Activated naive CD8-positive, alpha-beta T cell treated with anti-CD3 and anti-CD28 coated beads for 36 hours (primary cell): ENCODE data around the gene SLC12A8. TPM values are rescaled to one million over a fixed set of nuclear protein-coding genes. Genes with fewer than 3 reads are reported as not detected.

Source experiments
- DNase-seq: peaks from one replicate; pipeline ENCODE4 v3.0.0; 2021
- H3K27ac Mint-ChIP-seq: one replicate; pipeline ENCODE4 v1.8.0; 2022; ENCODE audit warnings: mild to moderate bottlenecking, moderate library complexity, mixed read lengths
- H3K27me3 Mint-ChIP-seq: one replicate; pipeline ENCODE4 v1.8.0; 2022; ENCODE audit warnings: mild to moderate bottlenecking, mixed read lengths
- H3K36me3 Mint-ChIP-seq: one replicate; pipeline ENCODE4 v1.8.0; 2021; ENCODE audit warnings: mild to moderate bottlenecking, mixed read lengths
- H3K4me1 Mint-ChIP-seq: one replicate; pipeline ENCODE4 v1.8.0; 2021; ENCODE audit warnings: mixed read lengths
- H3K4me3 Mint-ChIP-seq: one replicate; pipeline ENCODE4 v1.8.0; 2022; ENCODE audit warnings: mild to moderate bottlenecking, moderate library complexity, mixed read lengths
- H3K9me3 Mint-ChIP-seq: one replicate; pipeline ENCODE4 v1.8.0; 2022; ENCODE audit warnings: mixed read lengths
- total RNA-seq, 2 experiments: library from RNA; stranded (reverse); gene quantifications; one replicate each; pipeline ENCODE4 v1.2.3, GENCODE V29; 2021

SLC12A8 gene
- total RNA-seq, 2 experiments from 2014 or later, result 1.8 to 1.9 TPM

DNA sequence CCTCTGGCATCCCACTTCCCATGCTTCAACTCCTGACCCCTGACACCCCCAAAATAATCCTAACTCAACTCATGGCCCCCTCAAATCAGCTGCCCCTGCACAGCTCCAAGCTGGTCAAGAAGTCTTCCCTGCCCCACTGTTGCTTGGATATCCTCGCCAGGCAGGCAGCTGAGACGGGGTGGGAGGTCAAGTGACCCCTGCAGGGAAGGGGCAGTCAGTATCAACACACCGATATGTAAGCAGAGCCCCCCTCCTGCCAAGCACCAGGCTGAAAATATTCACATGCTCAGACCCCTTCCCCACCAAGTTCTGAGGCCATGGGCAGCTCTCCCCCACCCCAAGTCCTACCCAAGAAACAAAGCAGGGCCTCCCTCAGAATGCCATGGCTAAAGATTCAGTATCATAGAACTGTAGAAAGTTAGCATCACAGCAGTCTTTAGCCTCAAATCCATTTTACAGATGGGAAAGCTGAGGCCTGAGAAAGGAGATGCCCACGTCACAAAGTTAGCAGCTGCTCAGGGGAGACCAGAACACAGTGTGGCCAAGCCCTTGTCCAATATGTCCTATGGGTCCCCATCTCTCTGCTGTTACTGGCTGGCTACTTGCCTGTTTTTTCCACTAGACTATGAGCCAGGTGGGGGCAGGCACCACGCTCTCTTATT, 67.8 kb downstream of the SLC12A8 start:
- Mint-ChIP-seq H3K4me3 (no peak overlapping the region), H3K4me1 (peaks cover 42% of the 10 kb centered on the region), H3K36me3 (peaks cover 3% of the 10 kb centered on the region), H3K27ac (no peak overlapping the region), H3K9me3 (peaks cover 5% of the 10 kb centered on the region), H3K27me3 (peaks cover 9% of the 10 kb centered on the region)
- DNase-seq, result no peak

- no peak overlapping the region for H3K4me3 Mint-ChIP-seq
- H3K27ac Mint-ChIP-seq, result no peak overlapping the region
- H3K4me1 Mint-ChIP-seq, result peaks cover 35% of the 10 kb centered on the region
- H3K9me3 Mint-ChIP-seq, result peaks cover 5% of the 10 kb centered on the region
- peaks cover 4% of the 10 kb centered on the region for H3K27me3 Mint-ChIP-seq
- peaks cover 3% of the 10 kb centered on the region for H3K36me3 Mint-ChIP-seq
- DNase-seq, result no peak
Measured at GRCh38 chr3:125143982-125144652, 68.4 kb downstream of the SLC12A8 start.

- peaks cover 5% of the 10 kb centered on the region for H3K9me3 Mint-ChIP-seq
- peaks cover 3% of the 10 kb centered on the region for H3K36me3 Mint-ChIP-seq
- H3K4me1 Mint-ChIP-seq, result peaks cover 30% of the 10 kb centered on the region
- DNase-seq, result no peak
- H3K4me3 Mint-ChIP-seq, result no peak overlapping the region
- H3K27me3 Mint-ChIP-seq, result peaks cover 4% of the 10 kb centered on the region
- H3K27ac Mint-ChIP-seq, result no peak overlapping the region
Measured at GRCh38 chr3:125143538-125143937, 69.0 kb downstream of the SLC12A8 start.

GRCh38 chr3:125142940-125143339, 69.6 kb downstream of the SLC12A8 start:
- Mint-ChIP-seq H3K4me3 (no peak overlapping the region), H3K4me1 (peaks cover 28% of the 10 kb centered on the region), H3K27ac (no peak overlapping the region), H3K9me3 (peaks cover 5% of the 10 kb centered on the region), H3K27me3 (peaks cover 4% of the 10 kb centered on the region), H3K36me3 (peaks cover 3% of the 10 kb centered on the region)
- DNase-seq, result no peak

DNA sequence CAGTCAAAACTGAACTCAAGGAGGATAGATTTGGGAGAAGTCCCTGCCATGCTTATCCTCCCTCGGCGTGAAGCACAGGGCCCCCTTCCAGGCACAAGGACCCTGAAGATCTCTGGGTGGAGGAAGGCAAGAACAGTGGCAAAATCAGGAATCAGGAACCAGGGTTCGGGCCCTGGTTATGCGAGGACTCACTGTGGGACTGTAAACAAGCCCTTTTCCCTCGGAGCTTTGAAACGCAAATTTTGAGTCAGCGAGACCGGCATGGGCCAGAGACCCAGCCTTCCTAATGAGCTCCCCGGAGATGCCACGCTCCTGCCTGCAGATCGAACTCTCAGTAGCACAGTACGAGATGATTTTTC, 70.1 kb downstream of the SLC12A8 start:
- Mint-ChIP-seq H3K27me3 (peaks cover 4% of the 10 kb centered on the region), H3K36me3 (peaks cover 3% of the 10 kb centered on the region), H3K4me3 (peak overlapping the region; percentile 74), H3K27ac (peak overlapping the region; percentile 91), H3K9me3 (peaks cover 5% of the 10 kb centered on the region), H3K4me1 (peaks cover 28% of the 10 kb centered on the region)
- DNase-seq, result no peak

DNA sequence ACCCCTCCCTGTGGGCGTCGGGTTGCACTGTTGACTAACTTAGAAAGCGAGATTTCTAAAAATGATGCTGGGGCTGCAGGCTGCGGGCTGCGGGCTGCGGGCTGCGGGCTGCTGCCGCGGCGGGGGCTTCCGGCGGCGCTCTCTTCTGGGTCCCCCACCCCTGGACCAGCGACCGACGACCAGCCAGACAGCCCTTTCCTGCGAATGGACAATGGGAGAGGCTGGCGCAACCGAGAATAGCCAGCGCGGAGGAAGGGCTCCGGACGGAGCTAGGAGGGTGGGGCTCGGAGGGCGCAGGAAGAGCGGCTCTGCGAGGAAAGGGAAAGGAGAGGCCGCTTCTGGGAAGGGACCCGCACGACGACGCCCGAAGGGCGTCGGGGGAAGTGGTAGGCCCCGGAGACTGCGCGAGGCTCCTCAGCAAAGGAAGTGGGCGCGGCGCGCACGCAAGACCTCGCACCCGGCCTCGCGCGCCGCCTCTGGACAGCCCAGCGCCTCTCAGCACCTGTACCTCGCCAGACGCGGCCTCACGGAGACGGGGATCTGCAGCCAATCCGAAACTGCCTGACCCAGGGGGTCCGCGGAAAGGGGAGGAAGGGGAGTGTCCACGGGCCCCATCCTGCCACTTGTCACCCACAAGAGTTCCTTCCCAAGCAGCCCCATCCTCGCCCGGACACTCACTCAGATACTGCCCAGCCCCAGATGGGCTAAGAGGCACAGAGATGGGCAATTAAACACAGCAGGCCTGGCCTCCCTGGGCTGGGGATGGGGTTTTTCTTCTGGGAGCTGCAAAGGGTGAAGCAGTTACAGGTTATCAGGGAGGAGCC, 70.7 kb downstream of the SLC12A8 start:
- Mint-ChIP-seq H3K27ac (peak overlapping the region; percentile 91), H3K9me3 (peaks cover 5% of the 10 kb centered on the region), H3K36me3 (peaks cover 3% of the 10 kb centered on the region), H3K4me3 (peak overlapping the region; percentile 74), H3K27me3 (peaks cover 4% of the 10 kb centered on the region), H3K4me1 (peaks cover 25% of the 10 kb centered on the region)
- peak; percentile 81 for DNase-seq

- DNase-seq, result no peak
- Mint-ChIP-seq H3K27me3 (peaks cover 4% of the 10 kb centered on the region), H3K4me3 (no peak overlapping the region), H3K27ac (peak overlapping the region; percentile 91), H3K4me1 (peaks cover 31% of the 10 kb centered on the region), H3K9me3 (peaks cover 5% of the 10 kb centered on the region), H3K36me3 (peaks cover 3% of the 10 kb centered on the region)
Measured at GRCh38 chr3:125140818-125141595, 71.5 kb downstream of the SLC12A8 start.

GRCh38 chr3:125140011-125140817, 72.3 kb downstream of the SLC12A8 start:
- no peak overlapping the region for H3K27ac Mint-ChIP-seq
- H3K36me3 Mint-ChIP-seq, result peaks cover 3% of the 10 kb centered on the region
- no peak for DNase-seq
- peaks cover 4% of the 10 kb centered on the region for H3K27me3 Mint-ChIP-seq
- peaks cover 31% of the 10 kb centered on the region for H3K4me1 Mint-ChIP-seq
- H3K4me3 Mint-ChIP-seq, result no peak overlapping the region
- peaks cover 5% of the 10 kb centered on the region for H3K9me3 Mint-ChIP-seq

DNA sequence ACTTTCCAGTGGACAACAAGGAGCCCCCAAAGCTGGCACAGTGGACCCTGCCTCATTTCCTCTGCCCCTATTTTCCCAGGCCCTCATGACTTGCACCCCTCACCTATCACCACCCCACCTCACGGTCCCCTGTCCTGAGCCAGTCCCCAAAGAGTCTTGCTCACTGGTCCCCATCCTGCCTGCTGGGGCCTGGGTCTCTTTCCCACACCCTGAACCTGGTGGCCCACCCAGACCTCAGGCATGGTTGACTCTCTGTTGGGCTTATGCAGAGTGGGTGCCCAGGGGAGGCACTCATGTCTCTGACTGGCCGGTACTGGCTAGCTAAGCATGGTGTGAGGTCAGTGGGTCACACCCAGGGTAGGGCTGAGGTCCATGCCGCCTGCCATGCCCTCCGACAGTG, 73.2 kb downstream of the SLC12A8 start:
- Mint-ChIP-seq H3K4me3 (no peak overlapping the region), H3K4me1 (peaks cover 31% of the 10 kb centered on the region), H3K27me3 (peaks cover 4% of the 10 kb centered on the region), H3K9me3 (peaks cover 5% of the 10 kb centered on the region), H3K27ac (no peak overlapping the region), H3K36me3 (peaks cover 3% of the 10 kb centered on the region)
- no peak for DNase-seq

GRCh38 chr3:125137358-125138033, 75.1 kb downstream of the SLC12A8 start:
- Mint-ChIP-seq H3K9me3 (peaks cover 5% of the 10 kb centered on the region), H3K27ac (no peak overlapping the region), H3K27me3 (peaks cover 4% of the 10 kb centered on the region), H3K36me3 (peaks cover 3% of the 10 kb centered on the region), H3K4me1 (peaks cover 30% of the 10 kb centered on the region), H3K4me3 (no peak overlapping the region)
- DNase-seq, result no peak

GRCh38 chr3:125136966-125137357, 75.6 kb downstream of the SLC12A8 start:
- peaks cover 4% of the 10 kb centered on the region for H3K27me3 Mint-ChIP-seq
- H3K27ac Mint-ChIP-seq, result no peak overlapping the region
- H3K4me3 Mint-ChIP-seq, result no peak overlapping the region
- DNase-seq, result no peak
- peaks cover 3% of the 10 kb centered on the region for H3K36me3 Mint-ChIP-seq
- peaks cover 25% of the 10 kb centered on the region for H3K4me1 Mint-ChIP-seq
- peaks cover 5% of the 10 kb centered on the region for H3K9me3 Mint-ChIP-seq

DNA sequence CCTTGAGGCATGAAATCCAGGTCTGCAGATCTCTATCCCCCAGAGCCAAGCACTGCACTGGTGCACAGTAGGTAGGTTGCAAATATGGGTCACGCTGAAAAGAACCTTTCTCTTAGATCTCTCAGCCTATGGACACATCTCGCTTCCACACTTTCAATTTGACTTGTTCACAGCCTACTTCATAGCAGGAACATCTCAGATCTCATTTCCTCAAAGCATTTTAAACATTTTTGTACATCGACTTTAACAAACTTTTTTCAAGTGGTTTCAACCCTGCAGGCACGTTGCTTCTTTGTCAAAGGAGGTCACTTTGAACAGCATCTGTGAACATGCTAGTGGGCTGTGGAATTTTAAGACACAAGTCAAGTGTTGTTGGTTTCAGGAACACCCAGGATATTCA, 76.0 kb downstream of the SLC12A8 start:
- Mint-ChIP-seq H3K27ac (no peak overlapping the region), H3K4me1 (peaks cover 22% of the 10 kb centered on the region), H3K36me3 (peaks cover 3% of the 10 kb centered on the region), H3K4me3 (no peak overlapping the region), H3K27me3 (peaks cover 4% of the 10 kb centered on the region), H3K9me3 (peaks cover 5% of the 10 kb centered on the region)
- DNase-seq, result no peak

DNA sequence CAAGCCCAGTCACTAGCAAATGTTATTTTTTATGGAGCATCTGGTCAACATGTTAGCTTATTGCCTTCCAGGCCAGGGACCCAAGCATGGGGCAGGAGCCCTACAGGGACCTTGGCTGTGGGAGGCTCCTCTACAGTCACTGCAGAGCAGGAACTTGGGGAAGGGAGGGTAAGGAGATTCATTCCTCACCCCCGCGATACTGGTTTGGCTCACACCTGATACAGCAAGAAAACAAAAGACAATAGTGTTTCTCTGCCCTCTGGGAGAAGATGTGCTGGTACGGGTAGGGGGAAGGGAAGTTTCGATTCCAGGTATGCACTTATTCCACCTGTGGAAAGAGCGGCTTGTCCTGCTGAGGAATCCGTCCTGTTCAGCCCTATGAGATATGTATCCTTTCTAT, 77.6 kb downstream of the SLC12A8 start:
- Mint-ChIP-seq H3K4me3 (no peak overlapping the region), H3K36me3 (no peaks in the 10 kb centered on the region), H3K27ac (no peak overlapping the region), H3K27me3 (no peaks in the 10 kb centered on the region), H3K4me1 (peaks cover 14% of the 10 kb centered on the region), H3K9me3 (no peaks in the 10 kb centered on the region)
- no peak for DNase-seq

DNA sequence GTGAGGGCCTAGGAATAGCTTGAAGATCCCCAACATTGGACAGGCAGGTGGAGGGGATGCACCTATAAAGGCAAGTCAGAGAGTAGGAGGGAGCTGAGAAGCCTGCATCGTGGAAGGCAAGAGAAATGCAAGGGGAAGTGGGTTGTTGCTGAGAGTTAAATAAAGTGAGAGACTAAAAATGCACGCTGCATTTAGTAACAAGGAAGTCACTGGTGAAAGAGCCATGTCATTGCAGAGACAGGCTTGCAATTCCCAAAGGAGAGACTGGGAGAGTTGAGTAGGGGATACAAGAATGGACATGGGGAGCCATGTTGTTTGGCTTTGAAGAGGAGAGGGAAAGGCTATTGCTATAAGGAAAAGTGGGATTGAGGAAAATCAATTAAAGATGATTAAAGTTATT, 79.7 kb downstream of the SLC12A8 start:
- Mint-ChIP-seq H3K9me3 (no peaks in the 10 kb centered on the region), H3K4me3 (no peak overlapping the region), H3K27me3 (no peaks in the 10 kb centered on the region), H3K27ac (no peak overlapping the region), H3K4me1 (peaks cover 15% of the 10 kb centered on the region), H3K36me3 (no peaks in the 10 kb centered on the region)
- no peak for DNase-seq
